ENCODE results near the gene FCAR.
"Not testable (repeated sequence)": the region's sequence is repeated elsewhere in the genome, so short reads cannot be mapped to it uniquely, and the experiment has no call there.

FCAR gene

GRCh38 chr19:54873990-54874389, at the start of gene FCAR:
TSS of gene FCAR (plus strand) at chr19:54874235. CDS start at chr19:54874290, 55 bp downstream.
- DNase-seq, result no peak

DNA sequence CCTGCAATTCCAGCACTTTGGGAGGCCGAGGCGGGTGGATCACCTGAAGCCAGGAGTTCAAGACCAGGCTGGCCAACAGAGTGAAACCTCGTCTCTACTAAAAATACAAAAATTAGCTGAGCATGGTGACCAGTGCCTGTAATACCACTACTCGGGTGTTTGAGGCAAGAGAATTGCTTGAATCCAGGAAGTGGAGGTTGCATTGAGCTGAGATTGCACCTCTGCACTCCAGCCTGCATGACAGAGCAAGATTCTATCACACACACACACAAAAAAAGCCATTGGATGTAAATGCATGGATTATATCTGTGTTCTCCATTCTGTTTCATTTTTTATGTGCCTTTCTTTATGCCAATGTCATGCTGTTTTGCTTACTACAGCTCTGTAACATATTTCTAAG, 49.6 kb upstream of the FCAR start:
- not testable (repeated sequence) for DNase-seq

DNA sequence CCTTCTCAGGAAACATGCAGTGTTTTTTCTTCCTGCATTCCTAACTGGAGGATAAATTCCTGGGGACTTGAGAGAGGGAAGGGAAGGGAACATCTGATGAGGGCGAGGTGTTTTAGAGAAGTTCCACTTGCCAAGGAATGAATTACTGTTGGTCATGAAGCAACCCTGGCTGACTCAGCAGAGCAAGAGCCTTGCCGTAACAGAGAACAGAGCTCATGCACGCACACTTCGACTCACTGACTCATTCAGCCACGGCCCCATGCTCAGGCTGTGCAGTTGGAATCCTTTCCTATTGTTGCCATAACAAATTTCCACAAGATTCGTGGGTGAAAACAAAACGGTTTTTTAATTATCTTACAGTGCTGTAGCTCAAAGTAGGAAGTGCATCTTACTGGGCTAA, 48.7 kb upstream of the FCAR start:
- DNase-seq, result not testable (repeated sequence)

GRCh38 chr19:54828064-54828463, 46.0 kb upstream of the FCAR start:
- DNase-seq, result not testable (repeated sequence)

GRCh38 chr19:54832496-54832895, 41.5 kb upstream of the FCAR start, which contains the start of gene KIR2DS4:
TSS of gene KIR2DS4 (plus strand) at chr19:54832676.
- not testable (repeated sequence) for DNase-seq

- DNase-seq, result not testable (repeated sequence)
These were observed 38.9 kb upstream of the FCAR start for GRCh38 chr19:54835126-54835525.

GRCh38 chr19:54837522-54837921, 36.5 kb upstream of the FCAR start:
- not testable (repeated sequence) for DNase-seq

GRCh38 chr19:54843171-54843570, 30.9 kb upstream of the FCAR start:
- not testable (repeated sequence) for DNase-seq

GRCh38 chr19:54850061-54850640, 23.9 kb upstream of the FCAR start, which contains the start of gene KIR3DL2:
TSS of gene KIR3DL2 (plus strand) at chr19:54850443. CDS start at chr19:54850476, 33 bp downstream.
- DNase-seq, result not testable (repeated sequence)

DNA sequence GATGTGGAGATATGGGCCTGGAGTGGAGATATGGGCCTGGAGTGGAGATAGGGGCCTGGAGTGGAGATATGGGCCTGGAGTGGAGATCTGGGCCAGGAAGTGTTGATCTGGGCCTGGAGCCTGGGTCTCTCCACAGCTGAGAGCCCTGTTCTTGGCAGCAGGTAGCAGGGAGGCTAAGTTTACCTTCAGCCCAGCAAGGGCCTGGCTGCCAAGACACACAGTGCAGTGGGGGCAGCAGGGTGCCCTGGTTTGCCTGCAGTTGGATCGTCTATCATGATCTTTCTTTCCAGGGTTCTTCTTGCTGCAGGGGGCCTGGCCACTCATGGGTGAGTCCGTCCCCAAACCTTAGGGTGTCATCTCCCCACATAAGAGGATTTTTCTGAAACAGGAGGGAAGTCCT, 23.1 kb upstream of the FCAR start:
- no peak for DNase-seq

- no peak for DNase-seq
These were observed 22.7 kb upstream of the FCAR start for GRCh38 chr19:54851353-54851752.

GRCh38 chr19:54855241-54855640, 18.8 kb upstream of the FCAR start:
- DNase-seq, result not testable (repeated sequence)

- DNase-seq, result not testable (repeated sequence)
These were observed 15.6 kb upstream of the FCAR start for GRCh38 chr19:54858476-54858875.

GRCh38 chr19:54859421-54859820, 14.6 kb upstream of the FCAR start:
- not testable (repeated sequence) for DNase-seq

- not testable (repeated sequence) for DNase-seq
These were observed 10.6 kb upstream of the FCAR start for GRCh38 chr19:54863459-54863858.

GRCh38 chr19:54871696-54872095, 2.3 kb upstream of the FCAR start:
- DNase-seq, result no peak

DNA sequence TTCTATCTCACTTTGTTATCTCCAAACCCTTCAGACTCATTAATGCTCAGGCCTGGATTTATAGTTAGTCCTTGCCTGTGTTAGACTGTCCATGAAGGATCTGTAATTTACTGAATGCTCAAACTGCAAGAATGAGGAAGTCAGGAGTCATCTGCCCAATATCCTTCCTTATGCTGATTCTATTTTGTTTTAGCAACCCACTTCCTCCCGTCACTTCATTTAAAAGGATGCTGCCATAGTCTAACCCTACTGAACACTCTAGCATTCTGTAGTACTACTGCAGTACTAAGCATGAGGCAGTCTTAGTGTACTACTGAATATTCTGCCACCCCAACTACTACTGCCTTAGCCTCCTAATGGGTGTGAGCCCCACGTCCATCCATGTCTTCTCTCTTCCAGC, 1.5 kb downstream of the FCAR start:
- DNase-seq, result no peak

GRCh38 chr19:54877471-54877870, 3.4 kb downstream of the FCAR start:
- no peak for DNase-seq

GRCh38 chr19:54881884-54882283, 7.8 kb downstream of the FCAR start:
- no peak for DNase-seq

DNA sequence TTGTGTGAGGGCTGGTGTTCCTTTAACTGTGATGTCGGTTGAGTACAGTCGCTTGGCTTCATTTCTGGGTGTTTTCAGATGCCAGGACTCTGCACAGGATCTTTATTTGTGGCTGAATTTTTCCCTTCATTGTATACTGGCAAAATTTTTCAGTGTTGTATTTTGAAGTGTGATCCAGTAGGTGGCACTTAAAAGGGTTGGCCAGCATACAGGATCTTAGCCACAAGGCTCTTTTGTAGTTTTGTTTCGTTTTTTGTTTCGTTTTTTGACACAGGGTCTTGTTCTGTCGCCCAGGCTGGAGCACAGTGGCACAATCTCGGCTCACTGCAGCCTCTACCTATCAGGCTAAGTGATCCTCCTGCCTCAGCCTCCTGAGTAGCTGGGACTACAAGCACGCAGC, 8.7 kb downstream of the FCAR start:
- DNase-seq, result no peak

GRCh38 chr19:54883228-54883627, 9.2 kb downstream of the FCAR start:
- DNase-seq, result no peak

DNA sequence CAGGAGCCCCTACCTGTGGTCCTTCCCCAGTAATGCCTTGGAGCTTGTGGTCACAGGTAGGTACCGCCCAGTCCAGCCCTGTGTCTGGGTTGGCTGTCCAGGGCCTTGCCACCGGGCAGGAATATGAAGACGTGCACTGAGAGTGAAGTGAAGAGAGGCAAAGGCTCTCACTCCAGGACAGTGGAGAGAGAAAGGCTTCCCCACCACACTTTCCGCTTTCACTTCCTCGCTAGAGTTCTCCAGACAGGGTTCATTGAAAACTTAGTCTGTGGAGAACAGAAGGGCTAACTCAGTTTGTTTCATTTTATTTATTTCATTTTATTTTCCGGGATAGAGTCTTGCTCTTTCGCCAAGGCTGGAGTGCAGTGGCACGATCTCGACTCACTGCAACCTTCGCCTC, 14.2 kb downstream of the FCAR start:
- DNase-seq, result no peak

DNA sequence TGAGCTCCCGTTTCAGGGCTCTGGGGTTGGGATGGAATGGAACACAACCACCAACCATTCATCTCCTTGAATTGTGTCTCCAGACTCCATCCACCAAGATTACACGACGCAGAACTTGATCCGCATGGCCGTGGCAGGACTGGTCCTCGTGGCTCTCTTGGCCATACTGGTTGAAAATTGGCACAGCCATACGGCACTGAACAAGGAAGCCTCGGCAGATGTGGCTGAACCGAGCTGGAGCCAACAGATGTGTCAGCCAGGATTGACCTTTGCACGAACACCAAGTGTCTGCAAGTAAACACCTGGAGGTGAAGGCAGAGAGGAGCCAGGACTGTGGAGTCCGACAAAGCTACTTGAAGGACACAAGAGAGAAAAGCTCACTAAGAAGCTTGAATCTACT, 15.5 kb downstream of the FCAR start:
- no peak for DNase-seq

GRCh38 chr19:54893406-54893805, 19.4 kb downstream of the FCAR start:
- DNase-seq, result no peak

GRCh38 chr19:54894106-54894505, 20.1 kb downstream of the FCAR start:
- DNase-seq, result not testable (repeated sequence)

Data from COR-L47 (cell line).